H1 (cell line): ENCODE results near the gene DLX2. TPM values are rescaled to one million over a fixed set of nuclear protein-coding genes. Genes with fewer than 3 reads are reported as not detected.

Experiments
- CTCF ChIA-PET: fragments of 300-600 bp; sonication (Branson Sonifier 250); formaldehyde crosslinking; loops from one replicate; lab custom pipeline; 2021; ENCODE audit not compliant: partially characterized antibody; lab: Charles Lee
- POLR2A ChIA-PET: fragments of 300-600 bp; sonication (Branson Sonifier 250); formaldehyde crosslinking; loops from one replicate; lab custom pipeline; 2021; ENCODE audit warnings: inconsistent platforms; ENCODE audit not compliant: partially characterized antibody; lab: Charles Lee
- DNase-seq, 2 experiments: peaks; one replicate each; pipeline versions ENCODE4 v3.0.0 to v3.0.0-alpha.2; 2010 to 2022; ENCODE audit warnings: low spot score in 2 of 2, low read depth in 1 of 2, mixed read lengths in 1 of 2
- FAIRE-seq: peaks from 2 replicates; lab custom pipeline; 2011; peaks lifted over from hg19 to GRCh38; lab: Jason Lieb, UNC
- H2AFZ ChIP-seq: 2 replicates; pipeline ENCODE4 v1.8.1; 2012; ENCODE audit warnings: low read length, inconsistent platforms
- H2AK5ac ChIP-seq: 2 replicates; pipeline ENCODE4 v1.6.1; 2013; ENCODE audit warnings: low read depth, low read length
- H2BK120ac ChIP-seq: replicated peaks from 2 replicates; pipeline ENCODE3; 2013; ENCODE audit warnings: low read depth, low read length, inconsistent platforms
- H2BK12ac ChIP-seq: 2 replicates; pipeline ENCODE4 v1.6.1; 2013; ENCODE audit warnings: low read depth, low read length
- H2BK15ac ChIP-seq: 2 replicates; pipeline ENCODE4 v1.6.1; 2013; ENCODE audit warnings: low read length
- H2BK20ac ChIP-seq: 2 replicates; pipeline ENCODE4 v1.6.1; 2013; ENCODE audit warnings: low read length
- H2BK5ac ChIP-seq: 2 replicates; pipeline ENCODE4 v1.6.1; 2013; ENCODE audit warnings: low read depth, low read length
- H3K14ac ChIP-seq: 2 replicates; pipeline ENCODE4 v1.6.1; 2013; ENCODE audit warnings: inconsistent platforms; ENCODE audit not compliant: insufficient read length
- H3K18ac ChIP-seq: 2 replicates; pipeline ENCODE4 v1.6.1; 2013; ENCODE audit warnings: low read length; ENCODE audit errors: extremely low read depth
- H3K23ac ChIP-seq: 2 replicates; pipeline ENCODE4 v1.6.1; 2013; ENCODE audit warnings: inconsistent platforms; ENCODE audit not compliant: insufficient read length
- H3K23me2 ChIP-seq: 2 replicates; pipeline ENCODE4 v1.6.1; 2013; ENCODE audit warnings: low read depth, low read length
- H3K27ac ChIP-seq: 2 replicates; pipeline ENCODE4 v1.6.1; 2011; ENCODE audit warnings: low read depth, low read length, inconsistent platforms
- H3K27me3 ChIP-seq, 4 experiments: replicated peaks in 1 of 4; 1 replicate in 1 of 4; 2 replicates in 3 of 4; pipeline versions ENCODE4 v1.6.1 to v1.8.1; 2011 to 2013; ENCODE audit warnings: low read length in 3 of 4, mild to moderate bottlenecking in 3 of 4, inconsistent platforms in 2 of 4, mixed read lengths in 2 of 4, moderate library complexity in 1 of 4; ENCODE audit not compliant: control insufficient read depth in 3 of 4, insufficient read depth in 3 of 4; ENCODE audit errors: extremely low read depth in 1 of 4
- H3K36me3 ChIP-seq, 4 experiments: 2 replicates each; pipeline versions ENCODE4 v1.6.1 to v1.8.1; 2011 to 2013; ENCODE audit warnings: mild to moderate bottlenecking in 4 of 4, low read length in 3 of 4, moderate library complexity in 2 of 4, control low read depth in 1 of 4, inconsistent platforms in 1 of 4; ENCODE audit not compliant: insufficient read depth in 4 of 4, control insufficient read depth in 2 of 4
- H3K4ac ChIP-seq: replicated peaks from 2 replicates; pipeline ENCODE3; 2013; ENCODE audit warnings: low read length, low read depth, mixed read lengths, inconsistent platforms; ENCODE audit not compliant: insufficient read length
- H3K4me1 ChIP-seq, 4 experiments: replicated peaks in 1 of 4; 1 replicate in 1 of 4; 2 replicates in 3 of 4; pipeline versions ENCODE4 v1.6.1 to v1.8.1; 2011 to 2013; ENCODE audit warnings: low read length in 3 of 4, inconsistent platforms in 2 of 4, mixed read lengths in 1 of 4; ENCODE audit not compliant: insufficient read depth in 4 of 4, control insufficient read depth in 3 of 4
- H3K4me2 ChIP-seq, 2 experiments: 2 replicates each; pipeline versions ENCODE4 v1.6.1 to v1.8.1; 2011 to 2013; ENCODE audit warnings: low read depth in 2 of 2, low read length in 2 of 2, control low read depth in 1 of 2, inconsistent platforms in 1 of 2, mild to moderate bottlenecking in 1 of 2; ENCODE audit not compliant: insufficient read depth in 1 of 2
- H3K4me3 ChIP-seq, 4 experiments: fragments of 200-600, 300-600 bp in 1 of 4; sonication (generic), shearing (Covaris generic), sonication (Bioruptor Twin) in 1 of 4; 2 replicates each; pipeline versions ENCODE4 v1.5.1 to v1.8.1; 2011 to 2016; ENCODE audit warnings: low read length in 4 of 4, low read depth in 3 of 4, control low read depth in 2 of 4, inconsistent platforms in 2 of 4, mild to moderate bottlenecking in 2 of 4, mixed read lengths in 1 of 4, moderate library complexity in 1 of 4; ENCODE audit not compliant: insufficient read depth in 2 of 4; ENCODE audit errors: extremely low read depth in 1 of 4
- H3K56ac ChIP-seq: replicated peaks from 2 replicates; pipeline ENCODE3; 2013; ENCODE audit warnings: low read depth, mild to moderate bottlenecking, mixed read lengths, low read length, inconsistent platforms; ENCODE audit not compliant: insufficient read length
- H3K79me1 ChIP-seq: 2 replicates; pipeline ENCODE4 v1.6.1; 2013; ENCODE audit warnings: low read depth, low read length, control low read depth
- H3K79me2 ChIP-seq, 2 experiments: 2 replicates each; pipeline versions ENCODE4 v1.6.1 to v1.8.1; 2012 to 2013; ENCODE audit warnings: low read length in 2 of 2, mild to moderate bottlenecking in 2 of 2, inconsistent platforms in 1 of 2; ENCODE audit not compliant: insufficient read depth in 2 of 2, control insufficient read depth in 1 of 2
- H3K9ac ChIP-seq, 4 experiments: replicated peaks in 1 of 4; 1 replicate in 1 of 4; 2 replicates in 3 of 4; pipeline versions ENCODE4 v1.6.1 to v1.8.1; 2011 to 2013; ENCODE audit warnings: low read depth in 3 of 4, low read length in 3 of 4, control low read depth in 2 of 4, mild to moderate bottlenecking in 2 of 4, moderate library complexity in 2 of 4, inconsistent platforms in 1 of 4; ENCODE audit errors: extremely low read depth in 1 of 4
- H3K9me3 ChIP-seq, 2 experiments: 2 replicates each; pipeline versions ENCODE4 v1.6.1 to v1.8.1; 2012 to 2013; ENCODE audit warnings: mild to moderate bottlenecking in 2 of 2, moderate library complexity in 2 of 2, control low read depth in 1 of 2, inconsistent platforms in 1 of 2, low read depth in 1 of 2, low read length in 1 of 2, mixed read lengths in 1 of 2; ENCODE audit not compliant: insufficient read depth in 2 of 2
- H4K20me1 ChIP-seq, 2 experiments: replicated peaks in 1 of 2; 2 replicates each; pipeline versions ENCODE3 to v1.8.1; 2011 to 2013; ENCODE audit warnings: inconsistent platforms in 2 of 2, low read length in 2 of 2, mild to moderate bottlenecking in 1 of 2; ENCODE audit not compliant: insufficient read depth in 2 of 2, control insufficient read depth in 1 of 2
- H4K5ac ChIP-seq: 2 replicates; pipeline ENCODE4 v1.6.1; 2013; ENCODE audit warnings: low read length, low read depth, mixed read lengths, inconsistent platforms; ENCODE audit not compliant: insufficient read length
- H4K8ac ChIP-seq: 2 replicates; pipeline ENCODE4 v1.8.0; 2013; ENCODE audit warnings: mild to moderate bottlenecking, moderate library complexity, low read length, inconsistent platforms; ENCODE audit not compliant: insufficient read depth; ENCODE audit errors: extremely low read depth
- H4K91ac ChIP-seq: replicated peaks from 2 replicates; pipeline ENCODE3; 2013; ENCODE audit warnings: low read length, mixed read lengths, inconsistent platforms; ENCODE audit not compliant: insufficient read length
- ASH2L ChIP-seq: fragments of 200-600, 300-600 bp; sonication (generic); IDR thresholded peaks from one replicate; pipeline ENCODE4 v1.7.1; 2017; ENCODE audit warnings: low read length
- BCL11A ChIP-seq, 2 experiments: IDR thresholded peaks; one replicate each; pipeline ENCODE4 v1.6.1; 2011; ENCODE audit warnings: low read depth in 2 of 2, low read length in 2 of 2, mild to moderate bottlenecking in 2 of 2
- CBX8 ChIP-seq: fragments of 300-800, 300-1000 bp; sonication (generic); IDR thresholded peaks from 2 replicates; pipeline ENCODE4 v1.7.1; 2016; ENCODE audit warnings: low read depth, low read length, borderline replicate concordance
- KDM5A ChIP-seq: fragments of 200-600 bp; IDR thresholded peaks from 2 replicates; pipeline ENCODE4 v1.7.1; 2012; ENCODE audit warnings: mild to moderate bottlenecking, low read length, inconsistent platforms, mixed read lengths
- RAD21 ChIP-seq, 2 experiments: IDR thresholded peaks in 1 of 2; conservative IDR thresholded peaks in 1 of 2; 2 replicates each; pipeline ENCODE4 v1.6.1; 2011; ENCODE audit warnings: low read depth in 2 of 2, low read length in 2 of 2, improper control_type of control experiment in 1 of 2, inconsistent platforms in 1 of 2, mild to moderate bottlenecking in 1 of 2, moderate library complexity in 1 of 2
- SIX5 ChIP-seq: IDR thresholded peaks from 2 replicates; pipeline ENCODE4 v1.6.1; 2011; ENCODE audit warnings: mild to moderate bottlenecking, low read depth, low read length
- SUZ12 ChIP-seq: fragments of 200-600 bp; sonication (generic); IDR thresholded peaks from 2 replicates; pipeline ENCODE4 v1.6.1; 2012; ENCODE audit warnings: mild to moderate bottlenecking, inconsistent platforms, low read length, moderate library complexity, mixed read lengths
- YY1 ChIP-seq: IDR thresholded peaks from 2 replicates; pipeline ENCODE4 v1.6.1; 2011; ENCODE audit warnings: low read depth, mild to moderate bottlenecking, low read length
- WGBS, 2 experiments: shearing (Covaris generic) in 1 of 2; methylation state at CpG; one replicate each; pipeline versions ENCODE4 v1.1.6 to v1.1.7; 2013 to 2015; ENCODE audit warnings: low lambda C conversion rate in 2 of 2, mixed read lengths in 2 of 2, inconsistent platforms in 1 of 2, low coverage in 1 of 2, missing lambda C conversion rate in 1 of 2; ENCODE audit not compliant: insufficient replicate concordance in 2 of 2, insufficient coverage in 1 of 2, insufficient read length in 1 of 2; ENCODE audit errors: extremely low coverage in 1 of 2, missing lambda C conversion rate in 1 of 2; 5-methylcytosine and 5-hydroxymethylcytosine counted together
- polyA plus RNA-seq, 7 experiments: library from polyadenylated mRNA; depleted of rRNA in 3 of 7; stranded (reverse) in 5 of 7; unstranded in 2 of 7; fragments of >200 nt in 5 of 7; fragments of 200-250 nt in 2 of 7; gene quantifications; 1 replicate in 5 of 7; 2 replicates in 1 of 7; 4 replicates in 1 of 7; pipeline versions ENCODE4 v1.2.1 to v1.2.3, GENCODE V29; 2011 to 2013; ENCODE audit warnings: missing spikeins in 2 of 7, mixed read lengths in 2 of 7
- total RNA-seq: library from RNA; stranded (reverse); fragmentation: NEBNext Ultra II Directional; extraction: Animal tissue kit (Norgen Biotek cat#: 25700); gene quantifications from 2 replicates; pipeline ENCODE4 v1.2.1, GENCODE V29; 2021

The DLX2 gene
- total and polyA plus RNA-seq, 2 of the 8 experiments (the other 6 are each of a cell fraction or from before 2014, with no cell fraction given): 0.45 TPM; not detected in 1

GRCh38 chr2:172087780-172088244 lies 14.9 kb downstream of the DLX2 start:
- no peaks in the 10 kb centered on the region for H3K79me1 ChIP-seq
- no peak overlapping the region; the same call in none of the 2 replicates for H4K8ac ChIP-seq
- H3K9me3 ChIP-seq: no peaks in the 10 kb centered on the region
- H3K23me2 ChIP-seq: peaks cover 14% of the 10 kb centered on the region; the same call in 1 of the 2 replicates
- no peak overlapping the region for H2BK5ac ChIP-seq
- H3K4ac ChIP-seq: no peak overlapping the region
- H2AK5ac ChIP-seq: no peak overlapping the region
- H2BK20ac ChIP-seq: no peak overlapping the region
- TF ChIP-seq SUZ12 (peak; percentile 99), RAD21 (IDR thresholded peaks at IDR 0.05 in 1 of 2, conservative IDR thresholded peaks at IDR 0.05 in 1 of 2; ENCODE audit: low read depth in 2 of 2, low read length in 2 of 2) (no peak), SIX5 (no peak), YY1 (no peak), BCL11A (IDR thresholded peaks at IDR 0.05; ENCODE audit: low read depth in 2 of 2, low read length in 2 of 2) (no peak), KDM5A (no peak), ASH2L (no peak), CBX8 (peak; percentile 47; the same call in 1 of the 2 replicates)
- TF ChIP-seq, all 59 proteins: peak for 2
- H3K4me3 ChIP-seq: peak overlapping the region; percentile 7 to 59 (median 20); a peak in 5 of 8 replicates
- no peak for FAIRE-seq
- H3K9ac ChIP-seq: no peak overlapping the region
- 0 out of 8 replicates have a peak, but pooled peaks cover 0 to 3% (median 0%) of the 10 kb centered on the region in 4 experiments for H3K36me3 ChIP-seq
- H3K27me3 ChIP-seq: peaks cover 92 to 100% (median 97%) of the 10 kb centered on the region in 4 experiments
- ChIA-PET CTCF (interaction anchor here (0.9 to 12.4 kb wide), 6 partner anchors 8 to 366 kb away, joined by 3 to 198 read pairs (median 4); partner anchors contain the start of gene DLX2), POLR2A (interaction anchor here (1.0 to 14.0 kb wide), 3 partner anchors 11 to 194 kb away, joined by 3 to 184 read pairs (median 3); partner anchors contain the start of genes DLX2 and SLC25A12)
- no peak overlapping the region for H2AFZ ChIP-seq
- H3K56ac ChIP-seq: no peak overlapping the region
- H3K27ac ChIP-seq: no peak overlapping the region
- peaks cover 22 to 36% of the 10 kb centered on the region in 2 experiments for H4K20me1 ChIP-seq
- no peak overlapping the region for H3K14ac ChIP-seq
- 4% methylated on average over 23 of the region's 23 CpGs; no CpG with 5 or more reads in 1 of the 2 experiments for WGBS, 2 experiments
- peak overlapping the region; percentile 78 to 84 for H3K4me2 ChIP-seq
- no peak overlapping the region for H2BK120ac ChIP-seq
- H3K4me1 ChIP-seq: peaks cover 2 to 52% (median 23%) of the 10 kb centered on the region in 4 experiments
- H3K23ac ChIP-seq: no peak overlapping the region
- no peak overlapping the region for H4K91ac ChIP-seq
- peak overlapping the region; percentile 55; the same call in 1 of the 2 replicates for H2BK15ac ChIP-seq
- H2BK12ac ChIP-seq: 0 out of 2 replicates have a peak overlapping the region, but pooled peaks have one; percentile 84
- no peak overlapping the region for H4K5ac ChIP-seq
- peak in 1 of 2 experiments; percentile 67 for DNase-seq
- H3K79me2 ChIP-seq: no peaks in the 10 kb centered on the region
- H3K18ac ChIP-seq: peak overlapping the region; percentile 85
